Stimulated activated CD8-positive, alpha-beta memory T cell treated with anti-CD3 and anti-CD28 coated beads, Interleukin-7, amount 100 ng/mL, for 48 hours (primary cell): ENCODE measurements around the gene KLHL3.

Experiments
- DNase-seq, 2 donors: peaks; one replicate each; pipeline ENCODE4 v3.0.0-alpha.2; 2020; ENCODE audit warnings: low read depth in 1 of 2; ENCODE audit errors: extremely low read depth in 1 of 2

KLHL3 gene

DNA sequence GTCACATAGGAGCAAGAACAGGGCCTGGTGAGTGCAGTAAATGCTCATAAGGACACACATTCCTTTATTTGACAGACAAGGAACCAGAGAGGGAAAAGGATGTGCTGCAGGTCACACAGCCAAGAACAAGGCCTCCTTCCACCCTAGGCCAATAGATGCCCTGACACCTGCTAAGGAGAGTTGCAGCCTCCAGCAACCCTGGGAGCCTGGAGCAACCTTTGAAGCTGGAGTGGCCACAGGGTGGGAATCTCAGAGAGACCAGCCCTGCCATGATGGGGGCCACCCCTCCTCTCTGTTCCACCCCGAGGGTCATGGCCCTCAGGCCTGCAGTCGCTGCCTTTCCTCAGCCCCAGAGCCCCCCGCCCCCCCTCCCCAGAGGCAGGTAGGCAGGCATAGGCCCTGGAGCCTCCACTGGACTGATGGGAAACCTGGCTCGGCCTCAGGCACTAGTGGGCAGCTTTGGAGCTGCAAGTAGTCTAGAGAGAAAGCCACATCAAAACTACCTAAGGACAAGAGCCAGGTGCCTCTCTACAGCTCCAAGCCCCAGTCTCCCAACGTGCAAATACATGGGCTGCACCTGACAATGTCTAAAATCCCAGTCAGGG, 120.6 kb downstream of the KLHL3 start:
- no peak for DNase-seq

DNA sequence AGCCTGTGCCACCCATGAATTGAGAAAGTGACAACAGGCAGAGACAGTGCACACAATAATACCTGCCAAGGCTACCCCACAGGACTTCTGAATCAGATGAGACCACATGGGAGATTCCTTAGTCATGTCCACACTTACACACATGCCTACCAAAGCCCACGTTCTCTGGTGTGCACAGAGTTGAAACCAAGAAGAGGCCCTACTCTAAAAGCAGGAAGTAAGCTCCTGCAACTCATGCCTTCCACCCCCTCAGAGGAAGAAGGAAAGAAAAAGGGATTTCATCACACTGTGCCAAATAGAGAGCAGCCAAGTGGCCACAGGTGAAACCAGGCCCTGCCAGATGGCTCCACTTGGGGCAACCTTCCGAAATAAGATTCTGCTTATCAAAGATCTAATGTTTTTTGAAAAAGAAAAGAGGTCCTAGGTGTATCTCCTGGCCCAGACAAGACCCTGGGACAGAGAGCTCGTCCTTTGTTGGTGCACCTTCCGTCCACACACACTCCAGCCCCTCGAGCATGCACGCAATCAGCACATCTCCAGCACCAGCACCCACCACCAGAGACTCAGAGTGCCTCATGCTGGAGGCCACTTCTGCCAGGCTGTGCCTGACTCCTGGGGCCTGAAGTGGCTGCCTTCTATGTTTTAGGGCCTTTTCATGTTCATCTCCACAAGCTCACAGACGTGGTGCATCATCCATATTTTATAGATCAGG, 122.2 kb downstream of the KLHL3 start:
- DNase-seq, result no peak

DNA sequence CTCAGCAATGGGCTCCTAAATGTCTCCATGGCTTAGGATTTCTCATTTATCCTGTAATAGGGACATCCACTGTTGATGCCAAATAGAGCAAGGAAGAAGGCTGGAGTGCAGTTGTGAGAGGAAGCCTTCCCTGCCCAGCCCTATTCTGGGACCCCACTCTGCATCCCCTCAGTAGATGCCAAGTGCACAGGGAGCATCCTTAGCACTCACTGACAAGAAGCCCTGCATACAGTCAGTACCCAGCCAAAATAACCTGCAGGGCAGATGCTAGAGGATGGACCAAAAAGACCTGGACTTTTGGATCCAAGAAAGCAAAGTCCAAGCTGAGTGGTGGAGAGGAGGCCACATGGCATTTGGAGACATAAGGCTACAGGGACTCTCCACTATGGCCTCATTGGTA, 123.3 kb downstream of the KLHL3 start:
- no peak for DNase-seq

DNA sequence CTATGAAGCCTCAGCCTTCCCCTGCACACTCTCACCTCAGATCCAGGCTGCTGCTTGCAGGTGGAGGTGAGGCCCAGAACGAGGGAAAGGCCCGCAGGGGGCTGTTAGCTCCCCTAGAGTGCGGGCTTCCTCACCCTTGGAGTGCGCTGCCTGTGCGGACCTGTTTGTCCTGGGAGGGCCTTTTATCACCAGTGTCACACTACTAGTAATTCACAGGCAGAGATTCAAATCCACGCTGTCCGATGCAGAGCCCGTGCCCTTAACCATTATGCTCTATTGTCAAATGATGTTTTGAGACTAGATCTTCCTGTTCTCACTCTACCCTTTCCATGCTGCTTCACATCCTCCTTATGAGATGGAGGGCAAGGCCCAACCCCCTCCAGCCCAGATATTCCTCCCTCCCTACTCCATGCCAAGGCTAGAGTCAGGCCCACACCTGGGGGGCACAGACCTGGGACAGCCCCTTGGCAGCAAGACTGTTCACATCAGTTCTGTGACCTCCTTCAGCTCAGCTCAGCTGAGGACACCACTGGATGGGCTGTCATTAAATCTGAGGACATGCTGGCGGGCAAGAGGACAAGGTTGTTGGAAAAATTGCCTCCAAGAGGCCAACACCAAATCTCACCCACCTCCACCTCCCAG, 124.0 kb downstream of the KLHL3 start:
- DNase-seq, result no peak

DNA sequence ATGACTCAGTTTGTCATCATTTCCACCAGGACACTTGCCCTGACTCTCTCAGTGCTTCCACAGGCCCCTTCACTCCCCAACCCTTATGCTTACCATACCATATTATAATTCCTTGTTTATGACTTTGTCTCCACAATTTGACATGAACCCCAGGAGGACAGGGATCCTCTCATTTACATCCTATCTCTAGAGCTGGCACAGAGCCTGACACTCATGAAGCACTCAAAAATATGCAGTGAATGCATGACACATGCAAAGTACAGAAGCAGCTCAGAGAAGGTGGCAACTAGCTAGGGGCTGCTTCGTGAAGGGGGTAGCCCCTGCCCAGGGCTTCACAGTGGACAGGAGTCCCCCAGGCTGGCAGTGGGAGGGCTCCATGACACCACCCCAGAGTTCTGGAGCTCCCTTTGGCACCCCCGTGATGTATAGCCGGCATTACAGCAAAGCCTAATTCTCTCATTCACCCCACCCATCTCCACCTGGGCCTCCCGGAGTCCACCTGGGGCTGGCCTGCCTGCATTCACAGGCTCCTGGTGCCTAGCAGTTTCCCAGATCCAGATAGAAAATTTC, 124.8 kb downstream of the KLHL3 start:
- no peak for DNase-seq

DNA sequence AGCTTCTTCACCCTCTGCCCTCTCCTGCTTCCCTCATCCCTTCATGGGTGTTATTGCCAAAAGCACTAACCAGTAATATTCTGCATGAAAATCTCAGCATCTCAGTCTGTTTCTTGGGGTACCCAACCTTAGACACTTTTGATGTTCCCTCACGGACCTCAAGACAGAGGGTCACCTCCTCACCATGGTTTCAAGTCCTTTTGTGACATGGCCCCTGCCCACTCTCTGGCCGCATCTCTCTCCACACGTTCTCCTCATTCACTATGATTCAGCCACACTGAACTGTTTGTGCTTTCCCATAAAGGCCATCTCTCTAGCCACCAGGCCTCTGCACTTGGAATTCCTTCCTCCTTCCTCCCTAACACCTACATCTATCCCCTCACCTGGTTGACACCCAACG, 125.3 kb downstream of the KLHL3 start:
- DNase-seq, result no peak

DNA sequence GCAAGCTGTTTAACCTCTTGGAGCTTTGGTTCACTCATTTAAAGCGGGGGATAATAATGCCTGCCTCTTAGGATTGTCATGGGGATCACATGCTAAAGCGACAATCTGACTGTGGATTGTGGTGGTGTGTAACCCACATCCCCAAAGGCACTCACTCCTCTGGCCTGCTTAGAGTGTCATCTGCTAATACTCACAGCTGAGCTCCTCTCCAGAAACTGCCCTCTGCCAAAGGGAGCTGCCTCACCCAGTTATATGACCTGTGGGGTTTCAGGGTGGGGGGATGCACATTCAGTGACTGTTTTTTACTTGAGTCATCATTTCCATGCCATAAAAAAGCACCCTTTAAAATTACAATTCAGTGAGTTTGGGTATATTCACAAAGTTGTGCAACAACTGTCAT, 126.8 kb downstream of the KLHL3 start:
- DNase-seq, result no peak

DNA sequence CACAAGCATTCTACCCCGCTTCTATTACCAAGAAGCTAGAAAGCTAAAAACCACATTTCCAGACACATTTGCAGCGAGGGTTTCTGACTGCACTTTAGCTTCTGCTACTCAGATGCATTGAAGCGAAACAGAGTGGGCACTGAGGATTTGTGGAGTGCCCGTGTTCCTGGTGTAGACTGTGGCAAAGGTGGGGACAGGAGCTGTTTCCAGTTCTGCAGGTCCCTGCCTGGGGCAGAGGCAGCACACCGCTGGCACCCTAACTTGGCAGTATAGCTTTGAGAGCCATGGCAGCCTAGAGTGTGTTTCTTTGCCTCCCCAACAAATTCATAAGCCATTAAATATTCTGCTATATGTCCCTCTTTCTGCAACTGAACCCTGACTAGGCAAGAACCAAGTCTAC, 128.1 kb downstream of the KLHL3 start:
- DNase-seq, result no peak

DNA sequence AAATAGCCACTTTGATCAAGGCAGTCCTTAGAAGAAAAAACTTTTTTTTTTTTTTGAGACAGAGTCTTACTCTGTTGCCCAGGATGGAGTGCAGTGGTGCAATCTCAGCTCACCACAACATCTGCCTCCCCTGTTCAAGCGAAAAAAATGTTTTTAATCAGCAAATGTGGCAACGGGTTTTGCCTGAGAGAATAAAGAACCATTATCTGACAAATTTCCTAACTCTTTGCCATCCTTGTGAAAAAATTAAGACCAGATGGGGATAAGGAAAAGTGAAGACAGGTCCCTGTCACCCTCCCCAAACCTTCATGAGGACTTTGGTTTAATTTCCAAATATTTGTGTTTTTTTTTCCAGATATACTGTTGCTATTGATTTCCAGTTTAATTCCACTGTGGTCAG, 129.5 kb downstream of the KLHL3 start:
- DNase-seq, result no peak

DNA sequence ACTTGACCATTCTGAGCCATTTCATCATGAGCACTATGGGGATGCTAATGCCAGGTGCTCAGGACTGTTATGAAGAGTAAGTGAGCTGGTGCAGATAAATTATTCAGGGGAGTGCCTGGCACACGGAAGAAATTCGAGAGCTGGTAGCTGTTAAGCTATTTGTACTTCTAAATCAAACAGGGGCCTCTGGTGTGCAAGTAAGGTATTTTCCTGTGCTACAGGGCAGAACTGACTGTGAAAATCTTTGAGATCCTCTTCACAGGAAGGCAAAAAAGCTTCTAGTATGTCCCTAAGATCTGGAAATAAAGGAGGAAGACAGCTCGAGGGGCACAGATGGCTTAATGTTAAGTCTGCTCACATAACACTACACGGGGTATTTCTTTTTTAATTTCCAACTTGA, 130.5 kb downstream of the KLHL3 start:
- DNase-seq, result no peak

DNA sequence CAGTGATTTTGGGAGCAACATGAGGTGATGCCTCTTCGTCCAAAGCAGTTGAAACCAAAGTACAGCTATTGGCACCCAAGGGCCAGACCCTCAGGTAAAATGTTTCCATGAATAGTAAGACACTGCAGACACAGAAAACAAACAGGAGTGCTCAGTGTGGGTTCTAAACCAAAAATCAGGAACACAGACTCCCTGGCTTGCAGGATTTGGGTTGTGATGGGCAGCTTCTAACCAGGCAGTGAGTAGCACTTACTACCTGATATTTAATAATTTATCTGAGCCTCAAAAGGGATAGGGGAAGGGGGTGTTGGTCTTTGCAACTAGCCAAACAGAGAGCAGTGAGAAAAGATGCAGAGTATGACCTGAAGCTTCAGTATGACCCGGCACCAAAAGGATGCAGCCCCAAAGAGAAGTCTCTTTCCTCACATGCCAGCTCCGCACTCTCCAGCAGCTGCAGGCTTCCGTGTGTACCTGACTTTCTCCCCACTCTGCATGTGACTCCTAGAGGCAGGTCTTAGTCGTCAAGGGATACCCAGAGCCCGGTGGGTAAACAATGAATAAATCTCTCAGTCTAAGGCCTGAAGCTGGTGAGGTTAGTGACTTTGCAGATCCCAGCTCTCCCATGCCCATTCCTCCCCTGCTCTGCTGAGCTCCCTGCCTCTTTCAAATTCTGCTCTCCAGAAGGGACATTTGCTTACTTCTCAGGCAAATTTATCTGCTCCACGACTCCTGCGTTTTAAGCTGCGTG, 131.4 kb downstream of the KLHL3 start:
- no peak for DNase-seq

DNA sequence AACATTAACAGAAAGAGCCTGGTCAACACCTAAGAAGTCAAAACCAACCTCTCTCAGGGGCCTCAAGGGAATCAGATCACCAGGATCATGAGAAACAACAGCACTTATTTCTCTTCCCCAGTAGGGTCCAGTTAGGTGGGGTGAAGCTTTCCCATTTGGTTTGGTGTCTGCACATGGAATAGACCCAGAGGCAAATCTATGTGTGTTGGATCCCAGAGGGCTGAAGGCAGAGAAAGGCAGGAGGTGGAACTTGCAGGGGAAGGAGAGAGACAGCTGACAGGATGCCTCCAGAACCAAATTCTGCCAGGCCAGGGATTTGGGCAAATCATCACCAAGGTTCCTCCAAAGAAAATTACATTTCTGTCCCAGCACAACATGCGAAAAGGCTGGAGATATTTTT, 132.0 kb downstream of the KLHL3 start:
- DNase-seq, result no peak

DNA sequence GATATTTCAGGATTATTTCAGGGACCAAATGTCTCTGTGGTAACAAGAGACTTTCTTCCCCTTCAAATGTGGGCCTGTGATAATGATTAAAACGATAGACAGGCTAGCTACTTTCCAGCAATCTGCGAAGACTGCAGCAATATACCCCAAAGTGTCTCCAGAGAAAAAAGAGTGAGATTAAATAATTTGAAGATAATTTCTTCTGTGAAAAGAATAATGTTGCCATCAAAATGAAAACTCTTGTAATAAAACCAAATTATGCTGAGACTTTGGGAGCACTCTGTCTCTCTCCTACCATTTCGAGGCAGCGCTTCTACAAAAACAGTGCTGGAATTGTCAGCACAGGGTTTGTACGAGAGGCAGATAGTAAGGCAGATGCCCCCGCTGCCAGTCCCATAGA, 132.5 kb downstream of the KLHL3 start:
- DNase-seq, result no peak

DNA sequence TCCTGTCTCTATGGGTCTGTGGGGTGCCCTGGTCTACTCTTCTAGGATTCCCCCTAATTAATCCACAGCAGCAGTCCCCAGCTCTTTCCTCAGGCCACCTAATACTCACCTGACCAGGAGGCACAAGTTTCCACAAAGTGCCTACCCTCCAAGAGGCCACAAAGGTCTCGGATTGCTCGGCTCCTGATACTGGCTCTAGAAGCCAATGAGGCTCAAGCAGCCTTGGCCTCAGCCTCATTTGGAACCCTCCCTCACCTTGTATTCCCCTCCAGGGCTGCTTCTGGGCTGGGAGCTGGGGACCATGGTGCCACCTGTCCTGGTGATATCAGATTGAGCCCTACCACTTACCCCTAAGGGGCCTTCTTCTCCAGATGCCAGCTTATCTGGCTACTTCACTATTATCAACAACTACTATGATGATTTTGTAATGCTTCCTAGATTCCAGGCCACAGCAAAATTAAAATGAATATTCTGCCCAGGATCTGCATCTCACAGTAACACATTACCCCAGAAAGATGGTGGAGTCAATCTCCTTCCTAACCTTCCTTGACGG, 133.1 kb downstream of the KLHL3 start:
- no peak for DNase-seq

DNA sequence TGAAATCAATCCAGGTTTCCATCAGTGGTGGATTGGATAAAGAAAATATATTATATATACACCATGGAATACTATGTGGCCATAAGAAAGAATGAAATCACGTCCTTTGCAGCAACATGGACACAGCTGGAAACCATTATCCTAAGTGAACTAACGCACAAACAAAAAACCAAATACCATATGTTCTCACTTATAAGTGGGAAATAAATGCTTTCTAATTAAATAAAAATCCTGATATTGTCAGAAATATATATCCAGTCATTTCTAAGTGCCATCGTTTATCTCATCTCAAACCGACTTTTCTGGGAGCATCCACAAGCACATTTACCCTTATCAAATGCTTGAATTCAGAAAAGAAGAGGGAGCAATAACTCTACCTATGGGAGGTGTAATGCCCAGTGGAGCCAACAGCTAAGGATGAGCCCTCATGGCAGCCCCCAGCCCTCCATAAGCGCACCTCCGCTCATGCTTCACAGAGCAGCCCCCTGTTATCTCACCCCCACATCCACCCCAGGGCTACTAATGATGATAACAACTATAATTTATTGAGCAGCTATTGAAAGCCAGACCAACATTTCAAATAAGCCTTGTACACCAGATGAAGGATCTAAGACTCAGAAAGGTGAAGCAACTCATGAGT, 135.0 kb downstream of the KLHL3 start:
- DNase-seq, result no peak

DNA sequence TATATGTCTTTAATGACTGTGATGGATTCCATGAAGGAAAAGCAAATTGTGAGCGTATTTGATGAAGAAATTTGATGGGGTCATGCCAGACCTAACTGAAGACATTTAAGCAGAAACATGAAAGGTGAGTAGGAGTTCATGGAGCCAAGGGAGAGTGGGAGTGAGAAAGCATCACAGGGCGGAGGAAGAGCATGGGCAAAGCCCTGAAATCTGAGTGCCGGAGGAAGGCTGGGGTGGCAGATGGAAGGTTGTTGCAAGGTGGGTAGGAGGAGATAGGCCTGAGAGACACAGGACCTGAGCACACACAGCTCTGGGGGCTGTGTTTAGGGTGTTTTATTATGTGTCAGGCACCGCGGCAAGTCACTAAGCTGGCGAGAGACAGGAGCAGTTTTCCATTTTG, 136.4 kb downstream of the KLHL3 start:
- no peak for DNase-seq

DNA sequence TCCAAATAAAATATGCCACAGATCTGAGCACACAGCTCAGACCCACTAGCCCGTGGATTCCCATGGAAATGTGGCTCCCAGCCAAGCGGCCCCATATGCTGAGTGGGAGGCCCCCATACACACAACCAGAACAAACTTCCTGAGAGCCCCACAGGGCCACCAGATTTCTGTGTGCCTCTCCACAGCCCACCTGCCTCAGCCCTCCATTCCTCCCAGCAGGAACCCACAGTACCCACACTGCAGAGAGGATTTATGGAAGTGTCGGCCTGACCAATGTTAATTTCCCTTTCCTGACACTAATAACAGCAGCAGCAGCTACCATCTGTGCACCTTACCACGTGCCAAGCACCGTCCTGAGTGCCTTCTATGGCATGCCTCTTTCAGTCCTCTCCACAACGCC, 137.5 kb downstream of the KLHL3 start:
- DNase-seq, result no peak

DNA sequence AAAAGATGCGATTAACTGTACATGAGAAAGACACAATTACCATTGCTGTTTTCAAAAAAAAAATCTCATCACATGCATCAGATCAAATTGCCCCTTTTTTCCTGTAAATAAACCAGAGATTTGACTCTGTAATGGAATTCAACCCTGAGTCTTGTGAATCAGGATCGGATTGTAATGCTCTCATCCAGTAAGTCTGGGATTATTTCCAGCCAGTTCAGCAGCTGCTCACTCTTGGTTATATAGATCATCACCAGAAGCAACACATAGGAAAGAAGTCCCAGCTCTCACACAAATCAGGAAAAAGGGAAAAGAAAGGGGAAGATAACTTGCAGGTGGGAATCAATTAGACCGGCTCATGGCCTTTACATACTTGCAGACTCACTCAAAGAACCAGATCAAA, 138.9 kb downstream of the KLHL3 start:
- DNase-seq, result no peak

DNA sequence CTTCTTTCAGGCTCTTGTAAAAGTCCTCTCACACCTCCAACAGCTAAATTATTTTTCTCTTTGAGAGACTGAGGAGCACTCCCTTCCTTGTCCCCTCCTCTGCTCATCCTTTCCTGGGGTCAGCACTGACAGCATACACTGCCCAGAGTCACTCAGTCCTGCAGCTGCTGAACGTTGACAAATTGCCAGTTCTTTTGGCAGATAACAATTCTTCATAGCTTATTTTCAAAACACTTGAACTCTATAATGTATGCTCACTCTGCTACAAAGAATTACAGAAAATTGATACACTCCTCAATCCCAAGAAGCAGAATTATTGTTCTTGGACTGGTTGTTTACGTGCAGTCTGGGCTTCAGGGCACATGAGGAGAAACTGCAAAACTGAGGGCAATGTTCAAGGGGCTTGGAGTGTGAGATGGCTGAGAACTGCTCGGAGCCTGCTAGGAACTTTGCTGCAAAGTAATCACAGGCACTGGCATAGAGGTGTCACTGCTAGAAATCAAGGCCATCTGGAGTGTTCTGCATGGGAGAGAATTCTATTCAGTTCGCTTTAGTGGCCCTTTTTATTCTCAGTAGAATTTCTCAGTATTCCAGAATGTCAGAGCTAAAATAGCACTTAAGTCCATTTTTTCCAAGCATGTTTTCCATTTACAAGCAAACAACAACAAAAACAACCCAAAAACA, 140.4 kb downstream of the KLHL3 start:
- no peak for DNase-seq

DNA sequence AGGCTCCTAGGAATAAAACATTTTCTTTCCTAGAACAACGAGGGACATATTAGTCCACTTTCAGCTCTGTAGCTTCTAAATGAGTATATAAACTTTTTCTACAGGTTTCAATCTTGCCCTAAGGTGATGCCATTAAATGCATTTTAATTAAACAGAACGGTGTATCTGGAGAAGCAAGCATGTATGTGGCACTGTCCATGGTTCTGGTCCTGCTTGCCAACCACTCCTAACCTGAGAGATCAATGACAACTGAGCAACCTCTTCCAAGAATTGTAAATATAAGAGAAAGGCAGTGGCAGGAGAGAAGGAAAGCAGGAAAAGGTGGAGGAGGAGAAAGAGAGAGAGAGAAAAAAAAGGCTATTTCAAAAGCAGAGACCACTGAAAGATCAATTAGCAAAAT, 141.2 kb downstream of the KLHL3 start:
- no peak for DNase-seq
